ENCODE data around the gene BID.

- TF ChIP-seq CTCF (IDR thresholded peaks at IDR 0.05; ENCODE audit: borderline replicate concordance, extremely low read depth, low read length, poor library complexity, severe bottlenecking) (no peak), EZH2 (IDR thresholded peaks at IDR 0.05; ENCODE audit: borderline replicate concordance, low read depth, low read length, severe bottlenecking) (no peak)
Observed at GRCh38 chr22:17764036-17764435, 10.2 kb downstream of the BID start.
